K562 treated with DMSO at 1 percent for 24 hours (cell line): ENCODE measurements around the gene PPFIBP1. TPM values are rescaled to one million over a fixed set of nuclear protein-coding genes. Genes with fewer than 3 reads are reported as not detected.

ENCODE experiments used
- total RNA-seq: library from RNA; unstranded; fragments of 300-600 nt; gene quantifications from 2 replicates; pipeline ENCODE4 v1.2.3, GENCODE V29; 2022; ENCODE audit warnings: low read depth; ENCODE audit not compliant: insufficient read depth

The PPFIBP1 gene
- total RNA-seq = 2.1 and 2.8 TPM in 2 replicates

GRCh38 chr12:27523642-27524493, at the start of gene PPFIBP1:
PPFIBP1 (plus strand) TSS chr12:27524206; CDS start chr12:27633397, 109,191 bp downstream.

DNA sequence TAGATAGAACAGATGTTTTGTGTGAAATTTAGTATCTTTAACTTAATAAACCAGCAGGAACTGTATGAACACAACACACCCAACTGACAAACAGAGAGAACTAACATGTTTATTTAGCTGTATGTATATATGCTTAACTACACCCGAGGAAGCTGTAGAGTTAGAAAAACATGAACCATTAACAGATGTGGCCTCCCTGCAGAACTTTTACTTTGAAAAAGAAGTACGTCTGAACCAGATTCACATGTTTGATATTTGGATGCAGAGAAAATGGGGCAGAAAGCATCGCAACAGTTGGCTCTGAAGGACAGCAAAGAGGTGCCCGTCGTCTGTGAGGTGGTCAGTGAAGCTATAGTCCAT, 172.3 kb downstream of the PPFIBP1 start, which contains the start of gene REP15:
Gene REP15 (plus strand): TSS at position 155 of the 360 bp plus-strand sequence. CDS start 116 bp downstream, at position 271.

GRCh38 chr12:27710592-27711316, 186.7 kb downstream of the PPFIBP1 start, which contains the start of gene MRPS35:
MRPS35 (plus strand) TSS chr12:27710832; CDS start chr12:27710844, 12 bp downstream.

Other genes starting within 250 kb of the PPFIBP1 start
- 0.46 and 0.52 TPM in 2 replicates for gene BMAL2, start 191.4 kb upstream of the PPFIBP1 start, total RNA-seq
- not detected in 2 replicates for gene SMCO2, start 77.5 kb upstream of the PPFIBP1 start, total RNA-seq
- not detected in 2 replicates for gene REP15, start 172.2 kb downstream of the PPFIBP1 start, total RNA-seq
- gene MRPS35, start 186.6 kb downstream of the PPFIBP1 start, total RNA-seq = 31.5 and 32.0 TPM in 2 replicates